Measurements from ENCODE around the gene CCDC183. TPM values are rescaled to one million over a fixed set of nuclear protein-coding genes. Genes with fewer than 3 reads are reported as not detected.

The CCDC183 gene
- total RNA-seq, 2 experiments from 2014 or later = 0.88 to 1.3 TPM

GRCh38 chr9:136850866-136851775 lies 55.0 kb downstream of the CCDC183 start:
- Histone ChIP-seq H3K27ac (ENCODE audit: low read depth, low read length, poor library complexity, severe bottlenecking) (no peak overlapping the region), H2AFZ (ENCODE audit: low read length) (no peak overlapping the region), H3K4me2 (ENCODE audit: low read length) (no peak overlapping the region), H4K20me1 (ENCODE audit: insufficient read depth, low read length) (no peaks in the 10 kb centered on the region), H3K79me2 (ENCODE audit: insufficient read depth, low read depth, low read length) (no peaks in the 10 kb centered on the region), H3K9me2 (ENCODE audit: insufficient read depth, low read length) (no peaks in the 10 kb centered on the region), H3K4me3 (ENCODE audit: low read depth, low read length, poor library complexity, severe bottlenecking) (no peak overlapping the region), H3K9me3 (ENCODE audit: low read length) (no peaks in the 10 kb centered on the region), H3K36me3 (ENCODE audit: insufficient read depth, low read length) (peaks cover 4% of the 10 kb centered on the region), H3K4me1 (ENCODE audit: insufficient read depth, low read length, poor library complexity, severe bottlenecking) (peaks cover 10% of the 10 kb centered on the region)
- no peak for DNase-seq (ENCODE audit: low spot score)
- intact Hi-C loops (cut with micrococcal nuclease; ENCODE audit: unreplicated experiment) = no loop called here
- BruUV-seq (replicated peaks) = no TSS peak
- ChIA-PET CTCF (ENCODE audit: unreplicated experiment) (no interaction called here), POLR2A (no interaction called here)
- TF ChIP-seq CTCF (conservative IDR thresholded peaks at IDR 0.05; ENCODE audit: low read length) = no peak
- TF ChIP-seq EZH2phosphoT487 (IDR thresholded peaks at IDR 0.05; ENCODE audit: borderline replicate concordance, low read depth, low read length) = no peak

GRCh38 chr9:136851941-136852663 lies 56.0 kb downstream of the CCDC183 start, which contains the start of gene MAMDC4:
TSS of gene MAMDC4 (plus strand) at chr9:136852346. CDS start at chr9:136852417, 71 bp downstream.
- Histone ChIP-seq H3K9me3 (ENCODE audit: low read length) (no peaks in the 10 kb centered on the region), H3K4me2 (ENCODE audit: low read length) (no peak within 1 kb of the TSS), H3K27ac (ENCODE audit: low read depth, low read length, poor library complexity, severe bottlenecking) (no peak within 1 kb of the TSS), H4K20me1 (ENCODE audit: insufficient read depth, low read length) (no peaks in the 10 kb centered on the region), H3K79me2 (ENCODE audit: insufficient read depth, low read depth, low read length) (no peaks in the 10 kb centered on the region), H3K36me3 (ENCODE audit: insufficient read depth, low read length) (no peaks in the 10 kb centered on the region), H3K4me1 (ENCODE audit: insufficient read depth, low read length, poor library complexity, severe bottlenecking) (peaks cover 10% of the 10 kb centered on the region), H2AFZ (ENCODE audit: low read length) (no peak within 1 kb of the TSS), H3K9me2 (ENCODE audit: insufficient read depth, low read length) (no peaks in the 10 kb centered on the region), H3K4me3 (ENCODE audit: low read depth, low read length, poor library complexity, severe bottlenecking) (no peak within 1 kb of the TSS)
- intact Hi-C loops (cut with micrococcal nuclease; ENCODE audit: unreplicated experiment) = no loop called here
- BruUV-seq (replicated peaks) = no TSS peak
- ChIA-PET CTCF (ENCODE audit: unreplicated experiment) (no interaction called here), POLR2A (no interaction called here)
- DNase-seq (ENCODE audit: low spot score) = no peak
- TF ChIP-seq CTCF (conservative IDR thresholded peaks at IDR 0.05; ENCODE audit: low read length) (no peak), EZH2phosphoT487 (IDR thresholded peaks at IDR 0.05; ENCODE audit: borderline replicate concordance, low read depth, low read length) (no peak)

Measured in OCI-LY7 (cell line).